Measurements from ENCODE around the gene POLN.

The POLN gene

GRCh38 chr4:2259541-2260343 is 17.8 kb upstream of the POLN start:
- TF ChIP-seq CTCF (conservative IDR thresholded peaks at IDR 0.05), result no peak
- H3K27ac ChIP-seq, result peak overlapping the region; percentile 91; the same call in 1 of the 2 replicates

GRCh38 chr4:2259036-2259540 is 17.2 kb upstream of the POLN start:
- TF ChIP-seq CTCF (conservative IDR thresholded peaks at IDR 0.05), result no peak
- H3K27ac ChIP-seq, result peak overlapping the region; percentile 91; the same call in 1 of the 2 replicates

GRCh38 chr4:2258091-2259035 is 16.4 kb upstream of the POLN start:
- no peak for TF ChIP-seq CTCF (conservative IDR thresholded peaks at IDR 0.05)
- H3K27ac ChIP-seq, result peak overlapping the region; percentile 91; the same call in 1 of the 2 replicates

GRCh38 chr4:2257361-2258081 is 15.6 kb upstream of the POLN start:
- no peak for TF ChIP-seq CTCF (conservative IDR thresholded peaks at IDR 0.05)
- H3K27ac ChIP-seq, result no peak overlapping the region

- no peak overlapping the region for H3K27ac ChIP-seq
Measured at GRCh38 chr4:2256781-2257191, 14.9 kb upstream of the POLN start.

GRCh38 chr4:2256156-2256731 is 14.3 kb upstream of the POLN start:
- H3K27ac ChIP-seq, result peak overlapping the region; percentile 19; the same call in 1 of the 2 replicates
- no peak for TF ChIP-seq CTCF (conservative IDR thresholded peaks at IDR 0.05)

More at GRCh38 chr4:2256781-2257191, 14.9 kb upstream of the POLN start:
- no peak for TF ChIP-seq CTCF (conservative IDR thresholded peaks at IDR 0.05)
